Activated CD4-positive, alpha-beta memory T cell treated with anti-CD3 and anti-CD28 coated beads, Interleukin-2, amount 10 ng/mL, durations not matched to agents 7 days and 5 days (primary cell): ENCODE data around the gene LRRC45. TPM values are rescaled to one million over a fixed set of nuclear protein-coding genes. Genes with fewer than 3 reads are reported as not detected.

Source experiments
- CTCF ChIA-PET: fragments of 350-600 bp; sonication (Branson Sonifier 250); formaldehyde crosslinking; loops from one replicate; lab custom pipeline; 2021; ENCODE audit warnings: antibody characterized with exemption, inconsistent platforms; lab: Charles Lee
- POLR2A ChIA-PET: fragments of 350-600 bp; sonication (Branson Sonifier 250); formaldehyde crosslinking; loops from one replicate; lab custom pipeline; 2021; ENCODE audit warnings: antibody characterized with exemption; lab: Charles Lee
- DNase-seq: peaks from one replicate; pipeline ENCODE4 v3.0.0-alpha.2; 2020
- H3K27ac Mint-ChIP-seq: one replicate; pipeline ENCODE4 v1.8.0; 2021; ENCODE audit warnings: mild to moderate bottlenecking, mixed read lengths
- H3K27me3 Mint-ChIP-seq: one replicate; pipeline ENCODE4 v1.8.0; 2021; ENCODE audit warnings: mixed read lengths
- H3K36me3 Mint-ChIP-seq: one replicate; pipeline ENCODE4 v1.8.0; 2021; ENCODE audit warnings: low read depth, mixed read lengths
- H3K4me1 Mint-ChIP-seq: one replicate; pipeline ENCODE4 v1.8.0; 2021; ENCODE audit warnings: mixed read lengths
- H3K4me3 Mint-ChIP-seq: one replicate; pipeline ENCODE4 v1.8.0; 2021; ENCODE audit warnings: mild to moderate bottlenecking, mixed read lengths
- H3K9me3 Mint-ChIP-seq: one replicate; pipeline ENCODE4 v1.8.0; 2021; ENCODE audit warnings: mixed read lengths
- total RNA-seq, 2 experiments: library from RNA; stranded (reverse); gene quantifications; one replicate each; pipeline ENCODE4 v1.2.3, GENCODE V29; 2021

The LRRC45 gene
- total RNA-seq, 2 experiments from 2014 or later, result 34.8 to 35.5 TPM

DNA sequence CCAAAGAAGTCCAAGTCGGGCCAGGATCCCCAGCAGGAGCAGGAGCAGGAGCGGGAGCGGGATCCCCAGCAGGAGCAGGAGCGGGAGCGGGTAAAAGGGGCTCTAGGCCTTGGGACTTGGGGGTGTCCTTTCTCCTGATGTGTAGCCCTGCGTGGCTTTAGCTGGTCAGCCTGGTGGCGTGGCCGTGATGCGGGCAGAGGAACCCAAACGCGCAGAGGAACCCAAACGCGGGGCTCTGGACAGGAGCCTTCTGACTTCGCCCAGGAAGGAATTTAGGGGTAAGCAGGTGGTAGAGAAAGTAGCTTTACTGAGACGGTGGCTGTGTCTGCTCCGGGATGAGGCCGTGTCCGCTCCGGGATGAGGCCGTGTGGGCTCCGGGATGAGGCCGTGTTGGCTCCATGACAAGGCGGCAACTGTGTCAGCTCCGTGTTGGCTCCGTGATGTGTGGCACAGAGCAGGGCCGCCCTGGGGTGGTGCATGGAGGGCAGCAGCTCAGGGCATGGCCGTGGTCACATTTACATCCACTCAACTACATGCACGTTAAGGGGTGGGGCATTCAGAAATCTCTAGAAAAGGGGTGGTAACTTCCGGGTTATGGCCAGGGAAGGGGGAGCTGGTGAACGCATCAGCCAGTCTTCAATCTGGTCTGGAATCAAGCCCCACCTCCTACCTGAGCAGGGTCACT is 26.2 kb upstream of the LRRC45 start:
- ChIA-PET POLR2A (no interaction called here), CTCF (interaction anchor here (0.7 to 2.1 kb wide), 2 partner anchors 37 to 41 kb away, joined by 4 to 11 read pairs; partner anchors contain the start of gene DCXR)

DNA sequence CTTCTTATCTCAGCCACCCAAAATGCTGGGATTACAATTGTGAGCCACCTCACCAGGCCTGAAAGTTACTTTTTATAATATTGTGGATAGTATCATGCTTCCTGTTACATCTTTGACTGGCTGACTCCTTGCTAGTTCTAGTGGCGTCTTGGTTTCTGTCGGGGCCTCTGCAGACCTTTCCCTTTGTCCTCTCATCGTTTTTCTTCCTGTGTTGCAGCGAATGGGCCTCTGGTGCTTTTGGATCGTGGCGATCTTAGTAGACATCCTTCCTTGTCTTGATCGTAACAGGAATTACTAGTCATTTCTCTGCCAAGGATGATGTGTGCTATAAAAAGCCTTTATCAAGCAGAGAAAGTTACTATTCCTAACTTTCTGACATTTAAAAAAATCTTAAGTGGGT is 24.9 kb upstream of the LRRC45 start:
- Mint-ChIP-seq H3K27ac (no peak overlapping the region), H3K4me3 (no peak overlapping the region), H3K27me3 (no peaks in the 10 kb centered on the region), H3K9me3 (no peaks in the 10 kb centered on the region), H3K4me1 (no peaks in the 10 kb centered on the region), H3K36me3 (no peaks in the 10 kb centered on the region)
- ChIA-PET POLR2A (interaction anchor here (0.7 kb wide), 1 partner anchor 76 kb away, joined by 4 read pairs; no protein-coding TSS in a partner anchor), CTCF (no interaction called here)
- no peak for DNase-seq

More for the DNA sequence above, 26.2 kb upstream of the LRRC45 start:
- DNase-seq, result no peak
- Mint-ChIP-seq H3K36me3 (no peaks in the 10 kb centered on the region), H3K27ac (no peak overlapping the region), H3K4me1 (no peaks in the 10 kb centered on the region), H3K4me3 (no peak overlapping the region), H3K27me3 (no peaks in the 10 kb centered on the region), H3K9me3 (no peaks in the 10 kb centered on the region)

DNA sequence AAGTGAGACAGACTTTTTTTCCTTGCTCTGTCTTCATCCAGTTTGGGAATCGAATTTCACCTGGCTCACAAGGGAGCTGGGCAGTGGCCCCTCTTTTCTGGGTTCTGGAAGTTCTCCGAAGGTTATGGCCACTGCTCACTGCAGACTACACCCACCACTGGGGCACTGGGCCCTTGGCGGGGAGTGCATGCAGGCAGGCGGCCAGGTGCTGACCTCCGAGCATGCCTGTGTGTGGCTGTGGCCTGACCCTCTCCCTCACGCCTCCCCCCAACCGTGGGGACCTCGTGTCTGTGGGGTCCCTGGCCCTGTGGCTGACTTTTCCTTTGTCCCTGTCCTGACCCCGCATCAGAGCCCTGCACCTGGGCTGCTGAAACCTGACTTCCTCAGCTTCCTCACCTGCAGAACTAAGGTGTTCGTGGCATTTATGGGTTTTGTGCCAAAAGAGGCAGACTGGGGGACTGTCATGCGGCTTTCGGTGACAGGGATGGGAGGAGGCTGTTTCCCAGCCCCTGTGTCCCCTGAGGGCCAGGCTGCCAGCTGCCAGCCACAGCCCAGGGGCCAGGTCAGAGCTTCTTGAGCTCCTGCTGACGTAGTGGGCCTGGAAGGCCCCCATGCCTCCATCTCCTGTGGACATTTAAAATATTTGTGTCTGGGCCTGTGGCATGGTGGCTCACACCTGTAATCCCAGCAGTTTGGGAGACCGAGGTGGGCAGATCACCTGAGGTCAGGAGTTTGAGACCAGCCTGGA is 24.2 kb upstream of the LRRC45 start:
- Mint-ChIP-seq H3K4me1 (no peaks in the 10 kb centered on the region), H3K27me3 (no peaks in the 10 kb centered on the region), H3K4me3 (no peak overlapping the region), H3K36me3 (no peaks in the 10 kb centered on the region), H3K9me3 (no peaks in the 10 kb centered on the region), H3K27ac (no peak overlapping the region)
- ChIA-PET CTCF (interaction anchor here (0.7 kb wide), 1 partner anchor 105 kb away, joined by 3 read pairs; no protein-coding TSS in a partner anchor), POLR2A (no interaction called here)
- no peak for DNase-seq

DNA sequence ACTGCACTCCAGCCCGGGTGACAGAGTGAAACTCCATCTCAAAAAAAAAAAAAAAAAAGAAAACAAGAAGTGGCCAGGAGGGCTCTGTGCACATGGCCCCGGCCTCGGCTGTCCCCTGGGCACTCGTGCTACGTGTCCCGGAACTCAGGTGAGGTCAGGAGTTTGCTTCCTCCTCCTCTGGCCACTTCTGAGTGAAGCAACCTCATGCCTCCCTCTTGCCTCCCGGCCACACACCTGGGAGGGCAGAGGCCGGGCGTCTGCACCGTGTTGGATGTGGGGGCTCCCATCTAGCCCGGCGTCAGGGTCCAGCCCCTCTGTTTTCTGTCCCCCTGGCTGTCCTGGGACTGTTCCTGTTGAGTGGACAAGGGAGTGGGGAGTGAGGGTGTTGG is 23.5 kb upstream of the LRRC45 start:
- H3K9me3 Mint-ChIP-seq, result no peaks in the 10 kb centered on the region
- DNase-seq, result no peak
- no peaks in the 10 kb centered on the region for H3K4me1 Mint-ChIP-seq
- H3K4me3 Mint-ChIP-seq, result no peak overlapping the region
- H3K36me3 Mint-ChIP-seq, result no peaks in the 10 kb centered on the region
- ChIA-PET POLR2A (no interaction called here), CTCF (interaction anchor here (0.7 kb wide), 1 partner anchor 106 kb away, joined by 3 read pairs; no protein-coding TSS in a partner anchor)
- H3K27ac Mint-ChIP-seq, result no peak overlapping the region
- no peaks in the 10 kb centered on the region for H3K27me3 Mint-ChIP-seq

DNA sequence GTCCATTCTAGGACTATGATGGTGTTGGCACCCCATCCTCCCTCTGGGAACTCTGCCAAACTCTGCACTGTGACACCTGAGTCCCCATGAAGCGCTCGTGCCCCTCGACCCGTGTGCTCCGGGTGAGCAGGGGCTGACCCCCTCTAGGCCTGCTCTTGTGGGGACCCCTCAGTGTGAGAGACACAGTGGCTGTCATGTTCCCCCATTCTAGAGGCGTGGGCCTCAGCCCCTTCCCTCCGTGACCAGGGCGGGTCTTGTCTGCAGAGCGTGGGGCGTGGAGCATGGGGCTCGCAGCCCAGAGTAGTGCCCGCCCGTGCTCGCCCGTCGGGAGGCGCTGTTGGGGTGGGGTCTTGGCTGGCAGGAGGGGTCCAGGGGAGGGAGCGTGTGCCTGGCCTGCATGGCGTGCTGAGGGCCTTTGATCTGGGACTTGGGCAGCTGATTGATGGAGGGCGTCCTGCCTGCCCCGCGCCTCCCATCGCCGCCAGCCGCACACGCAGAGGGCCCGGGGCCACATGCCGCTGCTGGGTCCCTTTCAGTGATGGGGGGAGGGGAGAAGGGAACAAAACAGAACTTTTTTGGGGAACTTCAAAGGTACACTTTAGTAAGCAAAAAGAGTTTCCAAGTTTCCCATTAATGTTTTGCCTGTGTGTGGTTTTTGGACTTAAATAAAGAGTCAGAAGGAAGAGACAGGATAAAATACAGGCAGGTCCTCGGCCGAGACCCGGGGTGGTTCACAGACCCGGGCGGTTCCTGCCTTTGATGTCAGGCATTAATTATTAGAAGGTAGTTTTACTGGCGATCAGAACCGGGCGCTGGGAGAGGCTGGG is 22.9 kb upstream of the LRRC45 start:
- ChIA-PET POLR2A (no interaction called here), CTCF (no interaction called here)
- Mint-ChIP-seq H3K36me3 (no peaks in the 10 kb centered on the region), H3K9me3 (no peaks in the 10 kb centered on the region), H3K4me1 (no peaks in the 10 kb centered on the region), H3K27me3 (no peaks in the 10 kb centered on the region), H3K4me3 (no peak overlapping the region), H3K27ac (no peak overlapping the region)
- no peak for DNase-seq

DNA sequence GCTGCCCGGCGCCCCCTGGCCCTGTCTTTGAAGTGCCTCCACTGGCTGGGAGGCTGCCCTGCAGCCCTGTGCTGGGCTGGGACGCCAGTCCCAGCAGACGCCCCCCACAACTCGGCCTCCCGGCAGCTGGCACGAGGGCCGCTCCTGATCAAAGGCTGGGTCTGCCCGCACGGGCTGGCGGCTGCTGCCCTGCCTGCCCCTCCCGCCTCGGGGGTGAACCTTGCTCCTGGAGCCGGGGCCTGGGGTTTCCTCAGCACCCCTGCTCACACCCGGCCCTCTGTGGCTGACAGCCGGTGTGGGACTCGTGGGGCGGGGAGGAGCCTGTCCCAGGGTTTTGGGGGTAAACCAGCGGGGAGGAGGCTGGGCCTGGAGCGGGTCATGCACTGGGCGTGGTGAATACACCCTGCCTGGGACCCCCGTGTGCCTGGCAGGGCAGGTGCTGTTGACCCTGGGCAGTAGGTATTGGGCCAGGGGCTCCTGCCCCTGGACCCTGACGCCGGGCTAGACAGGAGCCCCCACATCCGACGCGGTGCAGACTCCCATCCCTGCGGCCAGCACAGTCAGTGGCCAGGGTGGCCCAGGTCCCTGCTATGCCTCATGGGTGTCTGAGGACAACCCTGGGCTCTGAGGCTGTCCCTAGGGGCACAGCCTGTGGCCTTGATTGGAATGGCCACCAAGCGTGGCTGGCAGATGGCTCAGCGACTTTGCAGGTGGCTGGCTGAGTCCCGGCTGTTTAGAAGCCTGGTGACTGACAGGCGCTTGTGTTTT is 22.1 kb upstream of the LRRC45 start:
- H3K4me1 Mint-ChIP-seq, result no peaks in the 10 kb centered on the region
- H3K27ac Mint-ChIP-seq, result no peak overlapping the region
- ChIA-PET POLR2A (no interaction called here), CTCF (no interaction called here)
- no peaks in the 10 kb centered on the region for H3K27me3 Mint-ChIP-seq
- H3K36me3 Mint-ChIP-seq, result no peaks in the 10 kb centered on the region
- DNase-seq, result no peak
- H3K4me3 Mint-ChIP-seq, result no peak overlapping the region
- no peaks in the 10 kb centered on the region for H3K9me3 Mint-ChIP-seq

DNA sequence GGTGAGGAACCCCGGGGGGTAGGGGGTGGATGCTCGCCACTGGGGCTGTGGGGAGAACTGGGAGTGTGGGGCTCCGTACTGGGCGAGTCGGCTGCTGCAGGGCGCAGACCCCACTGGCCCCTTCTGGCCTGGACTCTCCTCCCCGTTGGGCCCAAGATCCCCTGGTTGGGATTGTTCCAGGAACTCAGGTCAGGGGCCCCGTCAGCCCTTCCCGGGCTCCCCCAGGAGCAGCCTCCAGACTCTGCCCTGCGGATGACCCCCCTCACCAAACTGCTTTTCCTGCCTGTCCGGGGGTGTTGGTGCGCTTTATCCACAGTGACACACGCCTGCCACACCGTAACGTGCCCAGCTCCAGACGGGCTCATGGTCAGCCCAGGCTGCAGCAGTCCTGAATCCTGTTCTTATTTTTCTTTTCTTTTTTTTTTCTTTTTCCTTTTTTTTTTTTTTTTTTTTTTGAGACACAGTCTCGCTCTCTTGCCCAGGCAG is 21.5 kb upstream of the LRRC45 start:
- Mint-ChIP-seq H3K9me3 (no peaks in the 10 kb centered on the region), H3K4me3 (no peak overlapping the region), H3K27ac (no peak overlapping the region), H3K4me1 (no peaks in the 10 kb centered on the region), H3K36me3 (no peaks in the 10 kb centered on the region), H3K27me3 (no peaks in the 10 kb centered on the region)
- DNase-seq, result no peak
- POLR2A ChIA-PET, result no interaction called here
- CTCF ChIA-PET, result no interaction called here

DNA sequence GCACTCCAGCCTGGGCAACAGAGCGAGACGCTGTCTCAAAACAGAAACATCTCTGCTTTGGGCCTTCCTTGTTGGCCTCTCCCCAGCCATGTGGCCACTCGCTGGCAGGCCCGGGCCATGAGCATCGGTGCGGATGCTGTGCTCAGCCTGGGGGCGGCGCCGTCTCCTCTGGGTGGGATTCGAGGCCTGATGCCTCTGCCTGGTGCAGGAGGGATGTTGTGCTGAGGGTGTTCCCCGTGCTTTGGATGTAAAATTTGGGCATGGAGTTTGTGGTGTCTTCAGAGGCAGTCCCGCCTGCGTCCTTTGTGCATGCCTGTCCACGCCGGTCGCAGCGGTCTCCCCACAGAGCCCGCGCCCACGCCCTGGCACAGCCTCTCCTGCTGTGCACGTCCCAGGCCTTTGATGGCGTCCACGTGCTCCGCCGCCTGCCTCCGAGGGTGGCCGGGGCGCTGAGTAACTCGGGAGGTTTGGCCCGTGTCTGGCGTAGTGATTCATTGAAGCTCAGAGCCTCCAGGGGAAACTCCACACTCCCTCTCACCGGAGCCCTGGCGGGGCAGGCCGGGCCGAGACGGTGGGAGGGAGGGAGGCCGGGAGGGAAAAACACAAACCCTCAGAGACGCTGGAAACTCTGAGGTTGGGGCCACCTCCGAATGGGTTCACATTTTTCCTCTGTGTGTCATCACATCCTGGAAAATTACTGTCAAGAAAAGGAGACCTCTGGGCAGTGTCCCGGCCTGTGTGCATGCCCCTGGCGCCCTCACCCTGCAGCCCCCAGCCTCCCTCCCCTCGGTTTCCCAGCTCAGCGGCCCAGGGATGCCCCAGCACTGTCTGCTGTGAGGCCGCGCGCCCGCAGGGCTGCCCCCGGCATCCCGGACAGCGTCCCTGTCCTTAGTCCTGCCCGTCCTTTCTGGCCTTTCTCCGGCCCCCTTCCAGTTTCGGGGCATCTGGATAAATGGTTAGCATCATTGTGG is 19.4 kb upstream of the LRRC45 start:
- CTCF ChIA-PET, result interaction anchor here (1.6 kb wide), 1 partner anchor 44 kb away, joined by 4 read pairs; no protein-coding TSS in a partner anchor
- no peaks in the 10 kb centered on the region for H3K36me3 Mint-ChIP-seq
- no peaks in the 10 kb centered on the region for H3K27me3 Mint-ChIP-seq
- H3K9me3 Mint-ChIP-seq, result no peaks in the 10 kb centered on the region
- H3K27ac Mint-ChIP-seq, result no peak overlapping the region
- POLR2A ChIA-PET, result interaction anchor here (1.1 kb wide), 1 partner anchor 19 kb away, joined by 3 read pairs; the partner anchor contains the start of gene CENPX
- no peak for DNase-seq
- H3K4me3 Mint-ChIP-seq, result no peak overlapping the region
- no peaks in the 10 kb centered on the region for H3K4me1 Mint-ChIP-seq

DNA sequence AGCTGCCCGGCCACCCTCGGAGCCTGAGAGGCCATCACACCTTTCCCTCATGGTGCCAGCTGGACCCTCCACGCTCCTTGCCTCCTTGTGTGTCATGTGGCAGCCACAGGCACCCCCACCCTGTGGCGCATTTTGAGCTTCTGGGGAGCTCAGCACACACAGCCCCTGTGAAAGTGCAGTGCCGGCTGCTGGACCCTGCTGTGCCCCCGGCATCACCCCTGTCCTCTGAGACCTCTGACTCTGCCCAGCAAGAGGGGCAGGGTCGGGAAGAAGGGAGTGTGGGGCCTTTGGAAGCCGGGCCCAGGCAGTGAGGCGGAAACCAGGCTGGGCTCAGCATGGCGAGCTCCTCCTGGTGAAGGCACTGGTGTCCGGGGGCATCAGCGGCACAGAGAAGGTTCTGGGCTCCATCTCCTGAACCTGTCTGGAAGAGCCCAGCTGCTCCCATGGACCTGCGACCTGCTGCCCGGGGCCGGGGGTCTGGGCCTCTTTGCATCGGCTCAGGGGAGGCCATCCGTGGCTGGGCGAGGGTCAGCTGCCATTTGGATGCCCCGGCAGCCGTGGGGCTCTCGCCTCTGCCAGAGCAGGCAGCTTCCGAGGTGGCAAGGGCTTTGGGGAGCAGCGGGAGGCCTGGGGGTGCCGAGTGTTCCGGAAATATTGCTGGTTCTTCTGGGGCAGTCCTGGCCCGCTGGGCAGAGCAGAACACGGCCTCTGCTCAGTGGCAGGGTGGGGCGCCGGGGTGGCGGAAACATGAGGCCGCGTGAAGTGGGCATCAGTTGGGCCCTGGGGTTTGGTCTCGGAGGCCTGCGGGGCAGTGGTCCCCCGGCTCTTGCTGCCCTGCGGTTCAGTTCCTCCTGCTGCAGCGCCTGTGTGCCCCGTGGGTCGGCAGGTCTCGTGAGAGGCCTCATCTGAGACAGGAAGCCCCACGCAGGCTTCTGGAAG is 18.3 kb upstream of the LRRC45 start:
- Mint-ChIP-seq H3K9me3 (no peaks in the 10 kb centered on the region), H3K27me3 (no peaks in the 10 kb centered on the region), H3K36me3 (no peaks in the 10 kb centered on the region), H3K27ac (no peak overlapping the region), H3K4me3 (no peak overlapping the region), H3K4me1 (no peaks in the 10 kb centered on the region)
- ChIA-PET CTCF (interaction anchor here (1.6 kb wide), 1 partner anchor 45 kb away, joined by 4 read pairs; no protein-coding TSS in a partner anchor), POLR2A (interaction anchor here (1.1 kb wide), 1 partner anchor 18 kb away, joined by 3 read pairs; the partner anchor contains the start of gene CENPX)
- DNase-seq, result no peak

DNA sequence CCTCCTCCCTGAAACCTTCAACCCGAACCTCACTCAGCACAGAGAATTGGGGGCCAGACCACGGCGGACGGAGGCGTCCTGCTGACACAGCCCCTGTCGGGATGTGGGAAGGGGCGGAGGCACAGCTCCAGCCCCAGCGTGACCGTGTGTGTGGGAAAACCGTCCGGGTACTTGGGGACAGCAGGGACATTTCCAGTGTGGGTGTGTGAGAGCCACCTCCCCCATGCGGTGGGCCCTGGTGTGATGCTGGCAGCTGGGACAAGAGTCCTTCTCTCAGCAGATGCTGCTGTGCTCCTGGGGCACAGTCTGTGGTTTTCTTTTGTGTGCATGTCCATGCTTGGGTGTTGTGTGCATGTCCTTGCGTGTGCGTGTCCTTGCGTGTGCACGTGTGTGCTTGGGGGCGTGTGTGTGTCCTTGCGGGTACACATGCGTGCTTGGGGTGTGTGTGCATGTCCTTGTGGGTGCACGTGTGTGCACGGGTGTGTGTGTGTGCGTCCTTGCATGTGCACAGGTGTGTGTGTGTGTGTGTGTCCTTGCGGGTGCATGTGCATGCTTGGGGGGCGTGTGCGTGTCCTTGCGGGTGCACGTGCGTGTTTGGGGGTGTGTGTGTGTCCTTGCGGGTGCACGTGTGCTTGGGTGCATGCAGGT is 17.3 kb upstream of the LRRC45 start:
- ChIA-PET CTCF (no interaction called here), POLR2A (no interaction called here)
- H3K4me3 Mint-ChIP-seq, result no peak overlapping the region
- no peaks in the 10 kb centered on the region for H3K9me3 Mint-ChIP-seq
- no peaks in the 10 kb centered on the region for H3K36me3 Mint-ChIP-seq
- no peak for DNase-seq
- H3K27me3 Mint-ChIP-seq, result no peaks in the 10 kb centered on the region
- H3K27ac Mint-ChIP-seq, result no peak overlapping the region
- H3K4me1 Mint-ChIP-seq, result no peaks in the 10 kb centered on the region
